Muscle of back (tissue), 11 donors: ENCODE measurements around the gene ERBB4. TPM values are rescaled to one million over a fixed set of nuclear protein-coding genes. Genes with fewer than 3 reads are reported as not detected.
"Not testable (repeated sequence)": the region's sequence is repeated elsewhere in the genome, so short reads cannot be mapped to it uniquely, and the experiment has no call there.

ENCODE experiments used
- DNase-seq, 3 donors: peaks; one replicate each; pipeline versions ENCODE4 v3.0.0 to v3.0.0-alpha.2; 2013
- polyA plus RNA-seq, 10 donors: library from polyadenylated mRNA; unstranded; fragments of 120-200 nt; gene quantifications; one replicate each; pipeline ENCODE4 v1.2.1, GENCODE V29; 2013; ENCODE audit not compliant: insufficient read length in 10 of 10

ERBB4 gene
- polyA plus RNA-seq, 10 donors, result 4.4 to 12.2 (median 8.8) TPM

GRCh38 chr2:212223696-212224095 is 314.9 kb downstream of the ERBB4 start:
- DNase-seq, result no peak

- DNase-seq, result no peak
These were observed 325.4 kb downstream of the ERBB4 start for GRCh38 chr2:212213191-212213590.

- DNase-seq, result no peak
These were observed 330.1 kb downstream of the ERBB4 start for GRCh38 chr2:212208467-212208866.

GRCh38 chr2:212197776-212198175 is 340.8 kb downstream of the ERBB4 start:
- DNase-seq, result no peak

- peak in 2 of 3 donors; percentile 16 to 29 for DNase-seq
These were observed 343.0 kb downstream of the ERBB4 start for GRCh38 chr2:212195626-212196025.

GRCh38 chr2:212194396-212194795 is 344.2 kb downstream of the ERBB4 start:
- DNase-seq, result no peak

- no peak for DNase-seq
These were observed 344.8 kb downstream of the ERBB4 start for GRCh38 chr2:212193803-212194202.

GRCh38 chr2:212193056-212193455 is 345.5 kb downstream of the ERBB4 start:
- no peak for DNase-seq

GRCh38 chr2:212191438-212191837 is 347.2 kb downstream of the ERBB4 start:
- DNase-seq, result not testable (repeated sequence)

GRCh38 chr2:212186166-212186565 is 352.4 kb downstream of the ERBB4 start:
- no peak for DNase-seq

- DNase-seq, result no peak
These were observed 357.0 kb downstream of the ERBB4 start for GRCh38 chr2:212181646-212182045.

- no peak for DNase-seq
These were observed 358.1 kb downstream of the ERBB4 start for GRCh38 chr2:212180408-212181083.

- DNase-seq, result no peak
These were observed 360.9 kb downstream of the ERBB4 start for GRCh38 chr2:212177724-212178123.

- peak in 2 of 3 donors; percentile 7 to 9 for DNase-seq
These were observed 362.5 kb downstream of the ERBB4 start for GRCh38 chr2:212176151-212176550.

- DNase-seq, result no peak
These were observed 364.7 kb downstream of the ERBB4 start for GRCh38 chr2:212173756-212174510.

- DNase-seq, result no peak
These were observed 365.3 kb downstream of the ERBB4 start for GRCh38 chr2:212173331-212173730.

GRCh38 chr2:212170382-212170781 is 368.2 kb downstream of the ERBB4 start:
- no peak for DNase-seq

- DNase-seq, result no peak
These were observed 380.5 kb downstream of the ERBB4 start for GRCh38 chr2:212158081-212158480.

GRCh38 chr2:212157012-212157411 is 381.6 kb downstream of the ERBB4 start:
- DNase-seq, result peak in 1 of 3 donors; percentile 20

- DNase-seq, result no peak
These were observed 382.5 kb downstream of the ERBB4 start for GRCh38 chr2:212156088-212156487.

- DNase-seq, result no peak
These were observed 384.1 kb downstream of the ERBB4 start for GRCh38 chr2:212154477-212154878.

- DNase-seq, result no peak
These were observed 384.7 kb downstream of the ERBB4 start for GRCh38 chr2:212153923-212154322.

GRCh38 chr2:212147921-212148513 is 390.6 kb downstream of the ERBB4 start:
- DNase-seq, result peak in 2 of 3 donors; percentile 11 to 15
